Central memory CD8-positive, alpha-beta T cell (primary cell): ENCODE data around the gene INPP4B.

ENCODE experiments used
- ATAC-seq: fragments of 150-1000 bp; cut with Tn5 transposase; replicated peaks from 2 replicates; pipeline ENCODE4 v1.10.0; 2022; ENCODE audit warnings: mild to moderate bottlenecking, moderate FRiP score, moderate number of reproducible peaks; ENCODE audit not compliant: poor library complexity, severe bottlenecking; ENCODE audit errors: extremely low read depth
- DNase-seq, 2 donors: peaks; one replicate each; pipeline ENCODE4 v3.0.0; 2021; ENCODE audit warnings: low spot score in 2 of 2
- H3K27ac Mint-ChIP-seq: one replicate; pipeline ENCODE4 v1.8.0; 2022; ENCODE audit warnings: low read depth, mild to moderate bottlenecking, moderate library complexity, mixed read lengths
- H3K27me3 Mint-ChIP-seq: one replicate; pipeline ENCODE4 v1.8.0; 2022; ENCODE audit warnings: mixed read lengths
- H3K36me3 Mint-ChIP-seq: one replicate; pipeline ENCODE4 v1.8.0; 2022; ENCODE audit warnings: mild to moderate bottlenecking, moderate library complexity, mixed read lengths; ENCODE audit not compliant: insufficient read depth
- H3K4me1 Mint-ChIP-seq: one replicate; pipeline ENCODE4 v1.8.0; 2022; ENCODE audit warnings: mixed read lengths
- H3K4me3 Mint-ChIP-seq: one replicate; pipeline ENCODE4 v1.8.0; 2022; ENCODE audit warnings: mild to moderate bottlenecking, moderate library complexity, mixed read lengths
- H3K9me3 Mint-ChIP-seq: one replicate; pipeline ENCODE4 v1.8.0; 2022; ENCODE audit warnings: mixed read lengths

INPP4B gene

DNA sequence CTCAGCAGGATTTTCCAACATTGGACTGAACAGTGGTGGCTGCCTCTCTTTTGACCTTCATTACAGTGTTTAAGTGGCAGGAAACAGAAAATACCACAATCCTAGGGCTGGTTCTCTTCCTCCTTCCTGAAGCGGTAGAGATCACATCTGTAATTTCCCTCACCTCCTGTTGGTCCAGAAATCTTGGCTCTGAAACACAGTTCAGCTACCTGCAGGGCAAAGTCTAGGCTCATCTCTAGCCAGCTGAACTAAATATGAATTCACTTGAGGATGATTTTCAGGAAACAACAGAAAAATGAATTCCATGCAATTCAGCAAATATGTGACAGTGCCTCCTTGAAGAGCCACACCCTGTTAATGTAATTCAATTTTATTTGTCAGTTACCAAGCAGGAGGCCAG, 531.9 kb downstream of the INPP4B start:
- H3K4me3 Mint-ChIP-seq = no peak overlapping the region
- ATAC-seq (peak; percentile 36), DNase-seq (no peak)
- no peaks in the 10 kb centered on the region for H3K9me3 Mint-ChIP-seq
- H3K4me1 Mint-ChIP-seq = peaks cover 75% of the 10 kb centered on the region
- H3K36me3 Mint-ChIP-seq = peaks cover 28% of the 10 kb centered on the region
- no peak overlapping the region for H3K27ac Mint-ChIP-seq
- no peaks in the 10 kb centered on the region for H3K27me3 Mint-ChIP-seq

DNA sequence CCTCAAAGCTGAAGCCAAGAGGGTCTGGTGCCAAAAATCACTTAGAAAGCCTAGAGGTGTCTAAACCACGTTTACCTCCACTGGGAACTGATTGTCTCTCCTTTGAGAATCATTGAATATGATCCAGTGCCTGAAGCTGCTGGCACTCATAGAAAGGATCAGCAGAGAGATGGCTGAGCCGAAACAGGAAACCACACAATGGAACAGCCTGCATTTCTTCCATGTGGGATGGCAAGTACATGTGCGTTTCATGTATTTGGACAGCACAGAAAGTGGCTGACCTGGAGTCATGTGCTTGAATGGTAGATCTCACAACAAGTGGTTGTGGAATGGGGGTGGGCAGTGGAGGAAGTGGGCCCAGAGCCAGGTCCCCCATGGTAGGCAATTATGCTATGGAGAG, 533.7 kb downstream of the INPP4B start:
- peaks cover 26% of the 10 kb centered on the region for H3K36me3 Mint-ChIP-seq
- H3K9me3 Mint-ChIP-seq = no peaks in the 10 kb centered on the region
- H3K4me1 Mint-ChIP-seq = peaks cover 59% of the 10 kb centered on the region
- no peak for ATAC-seq
- no peaks in the 10 kb centered on the region for H3K27me3 Mint-ChIP-seq
- no peak for DNase-seq
- no peak overlapping the region for H3K4me3 Mint-ChIP-seq
- peak overlapping the region; percentile 67 for H3K27ac Mint-ChIP-seq

DNA sequence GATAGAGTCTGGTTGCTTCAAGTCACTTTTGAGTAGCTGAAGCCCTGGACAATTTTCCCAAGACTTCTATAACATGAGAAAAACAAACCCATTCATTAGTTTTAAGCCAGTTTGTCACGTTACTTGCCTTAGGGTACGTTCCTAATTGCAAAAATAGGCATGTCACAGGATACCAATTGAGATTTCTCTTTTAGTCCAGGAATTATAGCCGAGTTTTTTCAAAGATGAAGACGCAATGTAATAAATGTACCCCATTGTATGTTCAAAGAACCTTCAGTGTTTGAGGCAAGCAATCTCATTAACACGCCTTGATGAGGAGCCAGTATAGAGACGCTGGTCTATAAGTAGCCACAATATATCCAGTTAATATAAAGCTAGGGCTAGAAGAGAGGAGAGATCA, 534.2 kb downstream of the INPP4B start:
- ATAC-seq = no peak
- H3K36me3 Mint-ChIP-seq = peaks cover 26% of the 10 kb centered on the region
- H3K27me3 Mint-ChIP-seq = no peaks in the 10 kb centered on the region
- H3K4me1 Mint-ChIP-seq = peaks cover 59% of the 10 kb centered on the region
- H3K9me3 Mint-ChIP-seq = no peaks in the 10 kb centered on the region
- H3K4me3 Mint-ChIP-seq = no peak overlapping the region
- H3K27ac Mint-ChIP-seq = no peak overlapping the region
- DNase-seq = no peak

GRCh38 chr4:142309772-142310171, 536.3 kb downstream of the INPP4B start:
- Mint-ChIP-seq H3K27me3 (no peaks in the 10 kb centered on the region), H3K27ac (peak overlapping the region; percentile 44), H3K4me3 (no peak overlapping the region), H3K4me1 (peaks cover 51% of the 10 kb centered on the region), H3K36me3 (peaks cover 30% of the 10 kb centered on the region), H3K9me3 (no peaks in the 10 kb centered on the region)
- no peak for DNase-seq
- no peak for ATAC-seq

DNA sequence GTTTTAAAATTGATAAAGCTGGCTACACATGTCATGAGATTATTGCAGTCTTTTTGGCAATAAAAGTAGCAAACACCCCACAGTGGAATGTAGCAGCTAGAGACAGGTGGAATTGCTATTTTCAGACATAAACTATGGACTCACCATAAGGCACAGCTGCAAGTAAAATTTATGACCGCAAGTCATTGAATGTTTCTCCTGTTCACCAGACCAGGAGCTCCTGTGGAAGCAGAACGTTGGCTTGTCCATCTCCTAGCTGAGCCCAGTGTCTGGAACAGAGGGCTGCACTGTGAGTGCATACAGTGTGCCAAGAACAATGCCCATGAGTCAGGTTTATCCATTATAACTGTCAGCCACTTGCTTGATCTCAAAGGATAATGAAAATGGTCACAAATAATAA, 538.2 kb downstream of the INPP4B start:
- no peaks in the 10 kb centered on the region for H3K27me3 Mint-ChIP-seq
- DNase-seq = no peak
- no peak for ATAC-seq
- peaks cover 37% of the 10 kb centered on the region for H3K4me1 Mint-ChIP-seq
- H3K9me3 Mint-ChIP-seq = no peaks in the 10 kb centered on the region
- H3K36me3 Mint-ChIP-seq = peaks cover 26% of the 10 kb centered on the region
- H3K27ac Mint-ChIP-seq = no peak overlapping the region
- no peak overlapping the region for H3K4me3 Mint-ChIP-seq

GRCh38 chr4:142297313-142297712, 548.8 kb downstream of the INPP4B start:
- Mint-ChIP-seq H3K36me3 (peaks cover 11% of the 10 kb centered on the region), H3K4me1 (peaks cover 14% of the 10 kb centered on the region), H3K27ac (no peak overlapping the region), H3K9me3 (no peaks in the 10 kb centered on the region), H3K27me3 (no peaks in the 10 kb centered on the region), H3K4me3 (no peak overlapping the region)
- ATAC-seq (no peak), DNase-seq (no peak)

GRCh38 chr4:142293536-142293935, 552.6 kb downstream of the INPP4B start:
- ATAC-seq (no peak), DNase-seq (no peak)
- no peaks in the 10 kb centered on the region for H3K9me3 Mint-ChIP-seq
- H3K4me1 Mint-ChIP-seq = peaks cover 34% of the 10 kb centered on the region
- H3K27ac Mint-ChIP-seq = no peak overlapping the region
- no peaks in the 10 kb centered on the region for H3K27me3 Mint-ChIP-seq
- no peak overlapping the region for H3K4me3 Mint-ChIP-seq
- H3K36me3 Mint-ChIP-seq = peaks cover 11% of the 10 kb centered on the region

DNA sequence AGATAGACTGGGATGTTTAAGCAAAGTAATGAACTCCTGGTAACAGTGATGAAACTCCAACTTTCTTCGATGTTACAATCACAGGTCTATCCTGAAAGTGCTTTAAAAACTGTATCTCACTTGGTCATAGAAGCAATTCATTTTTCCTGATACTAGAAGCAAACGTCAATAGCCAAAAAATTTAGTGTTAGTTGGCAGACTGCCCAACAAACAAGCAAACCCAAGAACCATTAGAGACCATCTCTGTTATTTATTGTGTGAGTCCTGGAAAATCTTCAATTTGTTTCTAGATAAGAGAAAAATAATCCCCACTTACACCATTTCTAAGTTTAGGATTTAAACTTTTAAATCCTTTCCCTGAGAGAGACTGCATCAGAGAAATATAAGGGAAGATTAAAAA, 553.9 kb downstream of the INPP4B start:
- Mint-ChIP-seq H3K27ac (no peak overlapping the region), H3K4me3 (no peak overlapping the region), H3K27me3 (no peaks in the 10 kb centered on the region), H3K4me1 (peaks cover 35% of the 10 kb centered on the region), H3K9me3 (no peaks in the 10 kb centered on the region), H3K36me3 (peaks cover 6% of the 10 kb centered on the region)
- DNase-seq = no peak
- ATAC-seq = no peak

DNA sequence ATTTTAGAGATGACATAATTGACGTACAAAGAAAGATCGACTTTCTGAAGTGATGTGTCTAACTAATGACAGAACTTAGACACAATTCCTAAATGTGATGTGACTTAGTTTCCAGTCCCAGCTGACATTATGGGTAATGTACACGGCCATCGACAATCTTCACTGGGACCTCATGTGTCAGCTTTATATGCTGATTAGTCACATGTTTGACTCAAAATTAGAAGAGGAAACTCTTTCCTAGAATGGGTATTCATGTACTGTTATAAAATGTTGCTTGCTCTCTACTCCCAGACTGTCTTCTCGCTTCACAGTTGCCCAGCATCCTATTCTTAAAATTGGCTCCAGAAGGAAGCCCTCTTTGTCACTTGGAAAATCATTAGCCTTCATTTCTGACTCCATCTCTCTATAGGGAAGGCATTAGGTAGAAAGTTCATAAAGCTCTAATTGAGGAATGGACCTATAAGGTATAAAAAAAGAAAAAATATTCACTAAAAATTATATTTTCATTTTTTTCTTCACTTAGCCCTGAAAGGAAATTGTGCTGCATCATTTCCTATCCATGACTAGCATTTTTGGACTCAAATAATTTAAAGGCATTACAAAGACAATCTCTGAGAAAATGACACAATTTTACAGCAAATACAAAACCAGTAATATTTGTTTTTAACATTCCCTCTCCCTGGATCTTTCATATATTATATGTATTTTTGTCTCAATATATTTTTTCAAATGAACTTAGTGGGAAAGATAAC, 554.6 kb downstream of the INPP4B start:
- H3K27me3 Mint-ChIP-seq = no peaks in the 10 kb centered on the region
- no peak for ATAC-seq
- H3K9me3 Mint-ChIP-seq = no peaks in the 10 kb centered on the region
- H3K27ac Mint-ChIP-seq = peak overlapping the region; percentile 13
- DNase-seq = no peak
- peaks cover 6% of the 10 kb centered on the region for H3K36me3 Mint-ChIP-seq
- peaks cover 39% of the 10 kb centered on the region for H3K4me1 Mint-ChIP-seq
- H3K4me3 Mint-ChIP-seq = no peak overlapping the region

GRCh38 chr4:142287371-142287770, 558.7 kb downstream of the INPP4B start:
- peaks cover 1% of the 10 kb centered on the region for H3K36me3 Mint-ChIP-seq
- ATAC-seq (no peak), DNase-seq (no peak)
- H3K27ac Mint-ChIP-seq = peak overlapping the region; percentile 26
- no peak overlapping the region for H3K4me3 Mint-ChIP-seq
- peaks cover 24% of the 10 kb centered on the region for H3K4me1 Mint-ChIP-seq
- no peaks in the 10 kb centered on the region for H3K27me3 Mint-ChIP-seq
- H3K9me3 Mint-ChIP-seq = no peaks in the 10 kb centered on the region

DNA sequence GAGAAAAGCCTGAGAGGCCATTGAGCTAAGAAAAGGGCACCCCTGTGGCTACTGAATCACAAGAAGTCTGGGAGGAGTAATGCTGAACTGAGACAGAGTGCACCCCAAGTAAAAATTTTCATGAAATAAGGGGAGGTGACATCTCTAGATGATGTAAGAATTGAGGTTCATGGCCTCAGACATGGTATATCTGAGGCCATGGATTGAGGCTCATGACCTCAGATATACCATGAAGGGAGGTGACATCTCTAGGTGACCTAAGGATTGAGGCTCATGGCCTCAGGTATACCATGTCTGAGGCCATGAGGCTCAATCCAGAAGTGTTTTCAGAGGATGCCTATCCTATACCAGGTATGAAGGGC, 560.9 kb downstream of the INPP4B start:
- H3K27me3 Mint-ChIP-seq = no peaks in the 10 kb centered on the region
- no peak overlapping the region for H3K27ac Mint-ChIP-seq
- H3K36me3 Mint-ChIP-seq = no peaks in the 10 kb centered on the region
- no peak for ATAC-seq
- DNase-seq = no peak
- no peak overlapping the region for H3K4me3 Mint-ChIP-seq
- peaks cover 18% of the 10 kb centered on the region for H3K4me1 Mint-ChIP-seq
- no peaks in the 10 kb centered on the region for H3K9me3 Mint-ChIP-seq

DNA sequence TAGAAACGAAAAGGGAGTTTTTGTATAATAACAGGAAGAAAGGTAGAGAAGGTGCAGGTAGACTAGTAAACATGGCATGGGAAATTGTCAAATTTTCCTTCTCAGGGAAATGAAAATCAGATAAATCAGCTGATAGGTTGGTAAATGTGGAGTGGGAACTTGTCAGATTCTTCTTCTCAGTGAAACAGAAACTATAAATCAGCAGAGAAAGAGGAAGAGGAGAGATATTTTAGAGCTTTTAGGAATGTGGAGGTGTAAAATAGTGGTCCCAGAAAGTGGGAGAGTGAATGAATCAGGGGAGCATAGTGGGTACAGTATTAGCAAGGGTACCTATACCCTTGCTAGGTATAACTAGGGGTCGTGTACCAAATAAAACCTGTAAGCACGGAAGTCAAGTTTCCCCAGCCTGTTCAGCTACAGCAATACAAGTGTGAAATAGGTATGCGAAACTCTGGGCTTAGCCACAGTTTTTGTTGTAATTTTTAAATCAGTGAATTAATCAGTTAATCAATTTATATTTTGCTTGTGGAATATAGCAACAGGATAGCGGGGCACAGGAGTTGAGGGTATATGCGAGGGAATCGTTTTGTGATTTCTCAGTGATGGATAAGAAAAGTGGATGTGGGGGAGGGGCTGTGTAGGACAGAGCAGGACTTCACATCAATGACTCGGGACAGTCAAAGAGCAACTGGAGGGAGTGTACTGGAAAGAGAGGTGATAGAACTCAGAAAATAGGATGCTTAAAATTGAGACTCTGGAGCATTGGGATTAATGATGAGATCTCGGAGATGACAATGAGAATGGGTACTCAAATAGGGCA, 561.5 kb downstream of the INPP4B start:
- Mint-ChIP-seq H3K4me3 (no peak overlapping the region), H3K4me1 (peaks cover 15% of the 10 kb centered on the region)
- no peak for ATAC-seq

GRCh38 chr4:142282870-142283431, 563.1 kb downstream of the INPP4B start:
- Mint-ChIP-seq H3K4me1 (peaks cover 10% of the 10 kb centered on the region), H3K27ac (no peak overlapping the region), H3K36me3 (no peaks in the 10 kb centered on the region), H3K27me3 (no peaks in the 10 kb centered on the region), H3K9me3 (no peaks in the 10 kb centered on the region), H3K4me3 (no peak overlapping the region)
- ATAC-seq (no peak), DNase-seq (no peak)

More for the DNA sequence above, 561.5 kb downstream of the INPP4B start:
- no peak for DNase-seq
- no peak overlapping the region for H3K27ac Mint-ChIP-seq
- no peaks in the 10 kb centered on the region for H3K9me3 Mint-ChIP-seq
- no peaks in the 10 kb centered on the region for H3K36me3 Mint-ChIP-seq
- no peaks in the 10 kb centered on the region for H3K27me3 Mint-ChIP-seq
